ENCODE results near the gene LGALS3. TPM values are rescaled to one million over a fixed set of nuclear protein-coding genes. Genes with fewer than 3 reads are reported as not detected.

Gene LGALS3
- total RNA-seq, 1 donor from 2014 or later: 198 TPM

- FAIRE-seq: peak; percentile 55
- Histone ChIP-seq H3K27me3 (ENCODE audit: control insufficient read depth, insufficient read depth, low read length) (no peaks in the 10 kb centered on the region), H3K4me3 (ENCODE audit: low read depth, low read length) (no peak overlapping the region), H3K36me3 (ENCODE audit: control insufficient read depth, insufficient read depth, low read length) (no peaks in the 10 kb centered on the region)
- DNase-seq (ENCODE audit: low read depth): peak; percentile 91
- TF ChIP-seq CTCF (IDR thresholded peaks at IDR 0.05; ENCODE audit: insufficient read depth, low read length, severe bottlenecking): no peak
Observed at GRCh38 chr14:55107766-55108554, 21.1 kb upstream of the LGALS3 start.

- DNase-seq (ENCODE audit: low read depth) (no peak), FAIRE-seq (no peak)
- no peaks in the 10 kb centered on the region for H3K27me3 ChIP-seq (ENCODE audit: control insufficient read depth, insufficient read depth, low read length)
- no peaks in the 10 kb centered on the region for H3K36me3 ChIP-seq (ENCODE audit: control insufficient read depth, insufficient read depth, low read length)
- no peak for TF ChIP-seq CTCF (IDR thresholded peaks at IDR 0.05; ENCODE audit: insufficient read depth, low read length, severe bottlenecking)
- H3K4me3 ChIP-seq (ENCODE audit: low read depth, low read length): no peak overlapping the region
Observed at GRCh38 chr14:55109836-55110235, 19.2 kb upstream of the LGALS3 start.

GRCh38 chr14:55111122-55111708, 17.8 kb upstream of the LGALS3 start:
- H3K27me3 ChIP-seq (ENCODE audit: control insufficient read depth, insufficient read depth, low read length): no peaks in the 10 kb centered on the region
- no peak for DNase-seq (ENCODE audit: low read depth)
- TF ChIP-seq CTCF (IDR thresholded peaks at IDR 0.05; ENCODE audit: insufficient read depth, low read length, severe bottlenecking): no peak
- no peaks in the 10 kb centered on the region for H3K36me3 ChIP-seq (ENCODE audit: control insufficient read depth, insufficient read depth, low read length)
- H3K4me3 ChIP-seq (ENCODE audit: low read depth, low read length): no peak overlapping the region
- no peak for FAIRE-seq

- no peaks in the 10 kb centered on the region for H3K27me3 ChIP-seq (ENCODE audit: control insufficient read depth, insufficient read depth, low read length)
- no peak for TF ChIP-seq CTCF (IDR thresholded peaks at IDR 0.05; ENCODE audit: insufficient read depth, low read length, severe bottlenecking)
- no peak for DNase-seq (ENCODE audit: low read depth)
- H3K36me3 ChIP-seq (ENCODE audit: control insufficient read depth, insufficient read depth, low read length): no peaks in the 10 kb centered on the region
- no peak overlapping the region for H3K4me3 ChIP-seq (ENCODE audit: low read depth, low read length)
- no peak for FAIRE-seq
Observed at GRCh38 chr14:55114720-55115119, 14.3 kb upstream of the LGALS3 start.

GRCh38 chr14:55115460-55115859, 13.6 kb upstream of the LGALS3 start:
- DNase-seq (ENCODE audit: low read depth) (no peak), FAIRE-seq (no peak)
- no peak overlapping the region for H3K4me3 ChIP-seq (ENCODE audit: low read depth, low read length)

More at GRCh38 chr14:55115460-55115859, 13.6 kb upstream of the LGALS3 start:
- TF ChIP-seq CTCF (IDR thresholded peaks at IDR 0.05; ENCODE audit: insufficient read depth, low read length, severe bottlenecking): no peak
- no peaks in the 10 kb centered on the region for H3K27me3 ChIP-seq (ENCODE audit: control insufficient read depth, insufficient read depth, low read length)
- H3K36me3 ChIP-seq (ENCODE audit: control insufficient read depth, insufficient read depth, low read length): no peaks in the 10 kb centered on the region

Data from bronchial epithelial cell (primary cell).